IPS-18c (cell line): Measurements from ENCODE around the gene AKAP1.
A peak's percentile ranks its signal among the peaks of the same experiment; 100 is the strongest.

Experiments used
- H3K4me3 ChIP-seq: 2 replicates; pipeline ENCODE4 v1.7.0; 2013; ENCODE audit warnings: low read depth, mild to moderate bottlenecking, low read length, moderate library complexity; ENCODE audit not compliant: insufficient read depth
- H3K9me3 ChIP-seq: one replicate; pipeline ENCODE4 v1.6.1; 2013; ENCODE audit warnings: mild to moderate bottlenecking, low read length, moderate library complexity; ENCODE audit not compliant: control insufficient read depth, insufficient read depth

The AKAP1 gene

DNA sequence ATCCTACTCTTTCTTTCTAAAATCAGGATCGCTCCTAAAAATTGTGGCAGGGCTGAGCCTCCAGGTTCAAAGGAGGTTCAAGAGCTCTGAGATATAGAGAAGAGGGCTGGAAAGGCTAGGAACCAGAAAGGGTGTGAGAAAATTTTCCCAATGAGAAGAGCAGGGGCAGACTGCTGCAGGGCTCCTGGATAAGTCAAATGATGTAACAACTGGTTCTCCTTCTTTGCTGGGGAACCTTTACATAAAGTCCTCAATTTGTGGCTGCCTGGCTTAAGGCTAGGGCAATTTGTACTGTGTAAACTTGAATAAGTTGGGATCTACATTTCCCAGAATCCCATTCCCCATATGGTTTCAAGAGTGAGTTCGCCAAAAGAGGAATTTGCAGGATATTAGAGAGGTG, 16.3 kb upstream of the AKAP1 start:
- H3K4me3 ChIP-seq = no peak overlapping the region
- no peaks in the 10 kb centered on the region for H3K9me3 ChIP-seq

DNA sequence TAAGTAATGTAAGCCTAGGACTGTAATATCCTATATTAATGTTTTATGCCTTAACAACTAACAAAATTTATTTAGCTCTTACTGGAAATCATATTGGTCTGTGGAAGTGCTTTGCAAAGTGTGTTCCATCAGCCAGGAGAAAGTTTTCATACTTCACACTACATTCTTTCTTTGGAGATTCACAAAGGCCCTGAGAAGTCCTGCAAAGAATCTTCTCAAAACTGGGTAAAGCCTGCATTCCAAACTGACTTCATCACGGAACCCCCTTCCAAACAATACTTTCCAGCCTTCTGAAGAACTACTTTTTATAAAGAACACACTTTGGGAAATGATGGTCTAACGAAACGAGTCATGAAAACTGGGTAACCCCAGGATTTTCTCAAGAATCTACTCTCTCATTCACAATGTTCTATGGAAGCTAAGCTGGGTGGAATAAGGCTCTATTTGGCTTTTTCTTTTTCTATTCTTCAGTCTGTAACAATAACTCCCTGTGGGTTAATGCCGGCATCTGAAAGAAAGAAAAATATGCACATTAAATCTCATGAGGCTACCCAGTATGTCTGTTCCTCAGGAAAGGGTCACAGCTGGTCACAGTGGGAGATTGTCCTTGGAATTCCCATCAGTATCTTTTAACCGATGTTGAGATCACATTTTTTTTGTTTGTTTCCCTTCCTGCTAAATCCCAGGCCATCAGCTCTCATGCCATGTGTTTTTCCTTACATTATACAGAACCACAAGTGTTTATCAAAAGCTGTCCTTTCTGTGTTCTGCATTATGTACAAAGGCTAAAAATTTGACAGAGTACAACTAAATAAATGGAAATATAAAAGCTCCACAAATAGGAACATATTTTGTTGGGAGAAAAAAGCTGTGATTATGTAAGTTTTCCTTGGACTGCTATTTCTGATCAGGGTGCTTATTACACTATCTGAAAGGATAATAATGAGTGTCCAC, 12.8 kb upstream of the AKAP1 start:
- H3K9me3 ChIP-seq = no peaks in the 10 kb centered on the region
- H3K4me3 ChIP-seq = no peak overlapping the region

DNA sequence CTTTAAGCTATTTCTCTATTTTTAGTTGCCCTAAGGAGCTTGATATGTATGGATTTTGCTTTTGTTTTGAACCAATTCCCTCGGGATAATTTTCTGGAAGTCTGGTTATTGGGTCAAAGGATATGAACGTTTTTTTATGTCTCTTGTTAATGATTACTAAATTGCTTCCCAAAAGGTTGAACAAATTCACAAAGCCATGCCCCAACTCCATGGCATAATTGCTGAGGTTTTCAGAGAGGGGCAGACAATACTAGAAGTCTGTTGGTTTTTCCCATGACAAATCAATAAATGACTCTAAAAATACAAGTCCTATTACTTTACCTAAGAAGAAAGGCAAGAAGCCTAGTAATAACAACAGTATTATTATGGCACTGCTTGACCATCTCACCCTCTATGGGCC, 11.4 kb upstream of the AKAP1 start:
- no peak overlapping the region for H3K4me3 ChIP-seq
- no peaks in the 10 kb centered on the region for H3K9me3 ChIP-seq

DNA sequence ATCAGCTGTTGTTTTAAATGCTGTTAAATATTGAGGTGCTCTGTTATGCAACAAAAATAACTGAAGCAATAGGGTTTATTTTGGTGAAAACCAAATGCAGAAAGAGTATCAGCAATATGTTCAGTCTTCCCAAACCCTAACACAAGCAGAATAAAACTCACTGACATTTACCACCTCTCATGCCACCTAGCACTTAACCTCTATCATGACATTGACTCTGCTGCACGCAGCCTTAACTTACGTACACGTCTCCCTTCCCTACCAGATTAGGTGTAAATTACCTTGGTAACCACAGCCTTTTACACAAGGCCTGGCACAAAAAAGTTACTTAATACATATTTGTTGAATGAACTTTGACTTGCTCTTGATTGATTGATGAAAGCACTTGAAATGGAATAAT, 9.9 kb upstream of the AKAP1 start:
- Histone ChIP-seq H3K4me3 (no peak overlapping the region), H3K9me3 (no peaks in the 10 kb centered on the region)

DNA sequence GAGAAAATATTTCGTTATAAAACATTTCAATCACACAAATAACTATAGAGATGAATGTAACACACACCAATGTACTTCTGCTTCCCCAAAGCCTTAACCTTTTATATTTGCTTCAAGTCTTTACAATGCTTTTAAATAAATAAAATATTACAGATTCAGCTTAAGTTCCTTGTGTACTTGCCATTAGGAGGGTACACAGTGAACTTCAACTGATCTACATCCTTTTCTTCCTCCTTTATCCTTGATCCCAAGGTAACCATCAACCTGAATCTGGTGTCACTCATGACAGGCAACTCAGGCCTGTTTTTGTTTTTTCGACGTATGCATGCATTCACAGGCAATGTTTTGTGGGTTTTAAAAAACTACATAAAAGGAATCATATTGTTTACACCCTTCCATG, 9.3 kb upstream of the AKAP1 start:
- Histone ChIP-seq H3K9me3 (no peaks in the 10 kb centered on the region), H3K4me3 (no peak overlapping the region)

DNA sequence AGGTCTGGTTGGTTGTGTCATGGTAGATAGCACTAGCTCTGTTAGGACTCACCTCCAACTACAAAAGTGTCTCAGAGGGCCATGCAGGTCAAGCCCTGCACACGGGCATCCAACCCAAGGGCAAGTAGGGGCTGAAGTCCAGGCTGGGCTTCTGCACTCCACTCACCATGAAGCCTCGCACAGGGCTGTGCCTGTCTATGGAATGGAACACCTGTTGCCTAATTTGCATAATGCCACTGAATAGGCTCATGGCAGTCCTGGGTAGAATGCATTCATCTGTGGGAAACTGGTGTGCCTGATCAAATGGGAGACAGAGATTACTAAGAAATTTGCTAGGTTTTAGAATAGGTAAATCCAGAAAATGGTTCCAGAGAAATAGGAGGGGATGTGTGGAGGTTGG, 8.0 kb upstream of the AKAP1 start:
- no peaks in the 10 kb centered on the region for H3K9me3 ChIP-seq
- H3K4me3 ChIP-seq = no peak overlapping the region

DNA sequence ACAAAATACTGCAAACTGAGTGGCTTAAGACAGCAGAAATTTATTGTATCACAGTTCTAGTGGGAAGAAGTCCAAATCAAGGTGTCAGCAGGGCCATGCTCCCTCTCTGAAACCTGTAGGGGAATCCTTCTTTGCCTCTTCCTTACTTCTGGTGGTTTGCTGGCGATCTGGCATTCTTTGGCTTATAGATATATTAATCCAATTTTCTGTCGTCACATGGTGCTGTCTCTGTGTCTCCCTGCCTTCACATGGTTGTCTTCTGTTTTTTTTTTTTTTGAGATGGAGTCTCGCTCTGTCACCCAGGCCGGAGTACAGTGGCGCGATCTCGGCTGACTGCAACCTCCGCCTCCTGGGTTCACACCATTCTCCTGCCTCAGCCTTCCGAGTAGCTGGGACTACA, 6.8 kb upstream of the AKAP1 start:
- Histone ChIP-seq H3K9me3 (no peaks in the 10 kb centered on the region), H3K4me3 (no peak overlapping the region)

DNA sequence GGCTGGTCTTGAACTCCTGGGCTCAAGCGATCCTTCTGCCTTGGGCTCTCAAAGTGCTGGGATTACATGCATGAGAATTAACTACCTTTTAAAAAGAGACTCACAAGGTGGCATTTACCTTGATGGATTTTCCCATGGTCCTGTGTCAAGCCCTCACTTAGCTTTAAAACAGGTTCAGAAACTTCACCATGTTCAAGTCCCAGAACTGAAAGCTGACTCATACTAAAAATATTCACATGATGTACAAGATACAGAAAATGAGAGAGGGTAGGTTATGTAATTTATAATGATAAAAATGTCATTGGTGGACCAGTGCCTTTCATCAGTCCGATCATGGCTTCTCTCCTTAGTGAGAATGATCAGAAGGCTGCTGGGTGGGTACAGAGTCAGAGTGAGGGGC, 4.3 kb upstream of the AKAP1 start:
- Histone ChIP-seq H3K4me3 (no peak overlapping the region), H3K9me3 (no peaks in the 10 kb centered on the region)

DNA sequence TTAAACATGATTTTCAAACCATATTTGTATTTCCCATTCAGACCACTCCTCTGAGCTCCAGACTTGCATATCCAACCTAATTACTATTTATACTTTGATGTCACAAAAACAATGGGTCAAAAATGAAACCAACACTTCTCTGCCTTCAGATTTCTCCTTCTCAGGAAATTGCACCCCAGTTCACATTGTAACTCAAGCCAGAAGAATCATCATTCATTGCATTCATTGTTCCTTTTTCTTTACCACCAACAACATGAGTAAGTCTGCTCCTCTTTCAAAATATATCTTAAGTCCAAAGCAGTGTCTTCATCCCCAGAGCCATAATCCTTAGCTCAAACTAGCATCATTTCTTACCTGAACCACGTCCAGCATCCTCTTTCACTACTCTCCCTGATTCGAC, 2.6 kb upstream of the AKAP1 start:
- no peak overlapping the region for H3K4me3 ChIP-seq

DNA sequence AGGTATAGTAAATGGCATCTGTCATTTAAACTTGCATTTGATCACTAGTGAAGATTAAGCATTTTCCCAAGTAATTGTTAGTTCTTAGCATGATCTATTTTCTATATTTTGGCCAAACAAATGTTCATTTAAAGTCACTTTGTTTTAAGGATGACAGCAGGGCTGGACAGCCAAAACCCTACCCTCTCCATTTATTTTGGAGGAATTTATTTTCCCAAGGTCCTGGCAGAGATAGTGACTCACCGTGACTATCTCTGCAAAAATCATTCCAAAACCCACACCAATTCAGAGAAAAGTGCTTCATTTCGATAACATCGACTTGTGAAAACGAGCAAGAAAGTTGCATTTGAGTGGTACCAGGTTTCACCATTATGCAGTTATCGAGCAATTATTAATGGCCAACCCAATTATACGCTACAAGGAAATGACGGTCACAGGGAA, 665 bp upstream of the AKAP1 start:
- Histone ChIP-seq H3K4me3 (peak overlapping the region; percentile 85), H3K9me3 (no peaks in the 10 kb centered on the region)

More for the DNA sequence above, 2.6 kb upstream of the AKAP1 start:
- H3K9me3 ChIP-seq = no peaks in the 10 kb centered on the region

DNA sequence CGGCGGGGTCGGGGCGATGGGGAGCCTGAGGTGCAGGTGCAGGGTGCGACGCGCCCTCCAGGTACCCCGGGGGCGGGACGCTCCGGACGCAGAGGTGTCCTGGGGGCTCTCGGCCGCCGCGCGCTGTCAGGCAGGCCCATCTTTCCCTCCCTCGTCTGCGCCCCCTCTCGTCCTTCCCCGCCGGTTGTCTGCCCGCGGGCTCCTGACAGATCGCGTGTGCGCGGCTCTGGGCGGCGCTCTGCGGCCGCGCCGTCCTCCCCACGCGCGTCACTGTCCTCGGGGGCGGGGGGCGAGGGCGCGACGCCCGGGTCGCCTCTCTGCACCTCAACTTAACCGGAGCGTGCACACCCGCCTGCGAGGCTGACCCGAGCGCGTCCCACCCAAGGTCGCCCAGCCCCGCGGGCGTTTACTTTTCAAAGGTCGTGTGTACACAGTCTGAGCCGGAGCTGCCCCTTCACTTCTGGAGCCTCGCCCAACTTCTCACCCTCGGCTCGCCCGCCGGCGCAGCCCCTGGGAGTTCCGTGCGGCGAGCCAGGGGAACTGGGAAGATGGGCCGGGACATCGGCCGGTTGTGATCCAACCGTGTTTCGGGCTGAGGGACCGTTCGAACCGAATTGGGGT, 512 bp downstream of the AKAP1 start:
- H3K4me3 ChIP-seq = peak overlapping the region; percentile 85
- H3K9me3 ChIP-seq = no peaks in the 10 kb centered on the region

DNA sequence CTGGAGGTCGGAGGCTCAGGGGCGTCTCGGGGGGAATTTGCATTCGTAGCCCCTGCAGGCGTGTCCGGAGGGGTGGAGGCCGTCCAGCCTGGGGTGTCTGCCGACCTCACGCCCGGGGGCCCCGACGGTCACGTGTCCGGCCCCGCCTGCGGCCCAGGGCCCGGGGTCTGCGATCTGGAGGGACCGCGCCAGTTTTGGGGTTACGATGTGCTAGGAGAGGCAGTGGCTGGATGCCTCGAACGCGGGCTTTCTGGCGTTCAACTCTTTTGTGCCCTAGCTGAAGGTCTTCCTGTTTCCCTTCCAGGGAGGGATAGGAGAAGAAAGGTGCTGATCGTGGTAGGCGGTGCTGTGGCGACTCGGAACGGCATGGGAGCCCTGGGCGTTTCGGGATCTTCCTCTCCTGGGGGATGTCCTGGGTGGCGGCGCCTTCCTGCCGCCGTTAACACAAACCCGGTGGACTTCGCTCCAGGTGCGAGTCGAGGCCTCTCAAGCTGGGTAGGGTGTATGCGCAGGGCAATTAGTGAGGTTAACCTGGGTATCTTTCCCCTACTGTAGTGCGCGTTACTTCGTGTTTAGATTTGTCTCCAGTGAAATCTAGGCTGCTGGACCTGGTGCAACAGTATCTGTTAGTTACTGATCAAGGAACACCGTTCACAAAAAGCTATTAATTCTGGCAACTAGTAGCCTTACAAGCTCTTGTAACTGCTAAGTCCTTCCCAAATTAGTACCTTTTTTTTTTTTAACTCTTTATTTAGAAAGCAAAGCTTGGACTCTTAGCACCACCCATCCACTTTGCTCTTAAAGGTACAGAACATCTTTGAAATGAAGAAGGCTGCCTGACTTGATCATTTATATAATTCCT, 1.3 kb downstream of the AKAP1 start:
- H3K9me3 ChIP-seq = no peaks in the 10 kb centered on the region

DNA sequence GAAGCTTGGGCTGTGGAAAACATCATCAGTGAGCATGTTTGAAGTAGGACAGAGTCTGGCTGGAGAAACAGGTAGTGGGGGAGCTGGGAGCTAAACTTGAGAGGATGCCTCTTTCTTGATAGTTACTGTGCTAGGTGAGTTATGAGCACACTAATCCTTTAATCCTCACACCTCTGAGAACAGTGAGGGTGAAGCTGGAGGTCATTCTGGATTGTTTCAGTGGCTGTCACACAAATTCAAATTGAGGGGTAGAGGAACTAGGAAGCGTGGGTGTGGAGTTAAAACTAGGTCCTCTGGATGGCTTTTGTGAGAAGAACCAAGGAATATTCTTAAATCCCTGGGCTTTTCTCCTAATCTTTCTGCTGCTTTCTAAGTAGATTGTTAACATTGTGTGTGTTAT, 3.3 kb downstream of the AKAP1 start:
- Histone ChIP-seq H3K4me3 (no peak overlapping the region), H3K9me3 (no peaks in the 10 kb centered on the region)

More for the DNA sequence above, 1.3 kb downstream of the AKAP1 start:
- H3K4me3 ChIP-seq = peak overlapping the region; percentile 85

DNA sequence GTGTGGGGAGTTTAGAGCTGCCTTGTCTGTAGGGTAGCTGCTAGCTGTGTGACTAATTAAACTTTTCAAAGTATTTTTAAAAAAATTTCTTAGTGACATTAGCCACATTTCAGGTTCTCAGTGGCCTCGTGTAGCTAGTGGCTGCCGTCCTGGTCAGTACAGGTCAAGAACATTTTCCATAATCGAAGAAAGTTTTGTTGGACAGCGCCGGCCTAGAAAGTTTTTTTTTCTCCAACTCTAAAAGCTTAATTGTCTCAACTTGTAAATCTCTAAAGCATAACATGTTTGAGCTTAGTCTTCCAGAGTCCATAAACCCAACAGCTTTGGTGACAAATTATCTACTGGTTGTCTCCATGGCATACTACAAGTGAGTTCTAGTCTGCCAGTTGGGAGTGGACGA, 4.3 kb downstream of the AKAP1 start:
- Histone ChIP-seq H3K4me3 (no peak overlapping the region), H3K9me3 (no peaks in the 10 kb centered on the region)

DNA sequence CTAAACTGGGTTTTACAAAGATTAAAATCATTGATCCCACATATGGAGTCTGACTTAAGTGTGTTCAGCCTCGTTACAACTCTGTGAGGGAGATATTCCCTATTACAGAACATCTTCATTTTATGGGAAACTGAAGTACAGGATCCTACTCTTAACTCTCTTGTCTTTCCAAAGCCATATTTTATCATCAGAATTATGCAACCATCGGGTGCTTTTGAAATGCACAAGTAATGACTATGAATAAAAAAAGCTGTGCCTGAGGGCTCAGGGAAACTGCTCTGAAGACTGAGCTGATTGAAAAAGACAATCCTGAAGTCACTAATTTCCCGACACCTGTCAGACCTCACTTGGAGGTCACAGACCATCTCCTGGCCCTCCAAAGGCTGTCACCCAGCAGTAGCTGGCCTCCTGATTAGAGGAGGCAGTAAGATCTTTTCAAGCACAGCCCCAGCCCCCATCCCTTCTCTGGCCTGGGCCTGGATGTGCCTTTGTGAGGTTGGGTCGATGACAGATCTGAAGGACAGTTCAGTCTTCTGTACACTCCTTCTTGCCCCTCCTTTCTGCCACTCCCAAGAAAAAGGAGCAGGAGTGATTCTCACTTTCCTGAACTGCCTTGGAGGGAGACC, 5.6 kb downstream of the AKAP1 start:
- no peaks in the 10 kb centered on the region for H3K9me3 ChIP-seq
- no peak overlapping the region for H3K4me3 ChIP-seq

DNA sequence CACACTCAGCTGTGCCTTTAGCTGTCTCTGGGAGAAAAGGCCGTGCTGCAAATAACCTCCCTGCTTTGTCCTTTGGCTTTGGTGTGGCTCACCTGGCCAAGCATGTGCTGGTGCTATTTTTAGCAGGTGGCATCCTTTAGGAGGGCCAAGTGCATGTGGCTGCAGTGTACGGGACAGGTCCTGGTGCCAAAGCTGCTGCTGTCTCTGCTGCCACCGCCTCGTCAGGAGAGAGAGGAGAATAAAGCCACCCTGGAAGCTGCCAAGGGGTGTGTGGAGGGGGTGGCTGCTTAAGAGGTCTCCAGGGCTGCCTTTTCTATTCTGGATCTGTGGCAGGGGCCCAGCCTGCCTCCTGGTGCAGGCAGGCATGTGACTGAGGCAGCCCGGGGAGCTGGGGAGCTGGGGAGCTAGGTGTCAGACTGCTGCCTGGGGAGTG, 6.2 kb downstream of the AKAP1 start:
- Histone ChIP-seq H3K4me3 (no peak overlapping the region), H3K9me3 (no peaks in the 10 kb centered on the region)

DNA sequence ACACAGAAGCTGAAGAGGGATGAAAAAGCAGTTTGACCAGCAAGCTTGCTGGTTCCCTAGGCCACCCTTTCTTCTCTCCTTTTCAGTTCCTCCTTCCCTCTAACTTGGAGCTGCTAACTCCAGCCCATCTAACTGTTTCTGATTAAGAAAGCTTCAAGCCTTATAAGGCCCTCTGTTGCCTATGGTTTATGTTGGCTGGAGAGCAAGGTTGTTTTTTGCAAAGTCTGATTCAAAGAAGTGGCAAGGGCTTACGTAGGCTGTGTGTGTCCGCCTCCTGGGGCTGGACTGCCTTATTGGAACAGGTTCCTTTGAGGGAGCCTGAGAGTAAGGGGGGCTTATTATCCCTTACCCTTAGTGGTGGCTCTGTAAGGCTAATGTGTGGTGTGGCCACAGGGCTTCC, 7.1 kb downstream of the AKAP1 start:
- no peak overlapping the region for H3K4me3 ChIP-seq

More for the DNA sequence above, 7.1 kb downstream of the AKAP1 start:
- no peaks in the 10 kb centered on the region for H3K9me3 ChIP-seq
